H1 (cell line): ENCODE data around the gene ARL5C. TPM values are rescaled to one million over a fixed set of nuclear protein-coding genes. Genes with fewer than 3 reads are reported as not detected.

Experiments used
- CHD7 ChIP-seq: fragments of 300-600 bp; sonication (generic); IDR thresholded peaks from 2 replicates; pipeline ENCODE4 v1.7.1; 2012; ENCODE audit warnings: low read length, moderate library complexity, mild to moderate bottlenecking, inconsistent platforms; ENCODE audit not compliant: insufficient replicate concordance
- RXRA ChIP-seq: IDR thresholded peaks from 2 replicates; pipeline ENCODE4 v1.6.1; 2011; ENCODE audit warnings: low read depth, mild to moderate bottlenecking, low read length, moderate library complexity; ENCODE audit not compliant: insufficient read depth
- SIN3A ChIP-seq, 2 experiments: IDR thresholded peaks in 1 of 2; conservative IDR thresholded peaks in 1 of 2; 2 replicates each; pipeline ENCODE4 v1.6.1; 2011 to 2012; ENCODE audit warnings: low read length in 2 of 2, improper control_type of control experiment in 1 of 2, low read depth in 1 of 2, mild to moderate bottlenecking in 1 of 2
- TAF7 ChIP-seq: optimal IDR thresholded peaks from 2 replicates; pipeline ENCODE3; 2011; ENCODE audit warnings: low read depth, mild to moderate bottlenecking, inconsistent platforms, low read length, moderate library complexity, borderline replicate concordance
- YY1 ChIP-seq: IDR thresholded peaks from 2 replicates; pipeline ENCODE4 v1.6.1; 2011; ENCODE audit warnings: low read depth, mild to moderate bottlenecking, low read length
- polyA plus RNA-seq, 7 experiments: library from polyadenylated mRNA; depleted of rRNA in 3 of 7; stranded (reverse) in 5 of 7; unstranded in 2 of 7; fragments of >200 nt in 5 of 7; fragments of 200-250 nt in 2 of 7; gene quantifications; 1 replicate in 5 of 7; 2 replicates in 1 of 7; 4 replicates in 1 of 7; pipeline versions ENCODE4 v1.2.1 to v1.2.3, GENCODE V29; 2011 to 2013; ENCODE audit warnings: missing spikeins in 2 of 7, mixed read lengths in 2 of 7
- total RNA-seq: library from RNA; stranded (reverse); fragmentation: NEBNext Ultra II Directional; extraction: Animal tissue kit (Norgen Biotek cat#: 25700); gene quantifications from 2 replicates; pipeline ENCODE4 v1.2.1, GENCODE V29; 2021

Gene ARL5C
- total and polyA plus RNA-seq, 2 of the 8 experiments (the other 6 are each of a cell fraction or from before 2014, with no cell fraction given), result not detected

- TF ChIP-seq YY1 (no peak), CHD7 (no peak), SIN3A (conservative IDR thresholded peaks at IDR 0.05 in 1 of 2, IDR thresholded peaks at IDR 0.05 in 1 of 2; ENCODE audit: low read depth in 1 of 2, low read length in 2 of 2) (no peak), TAF7 (no peak), RXRA (no peak)
These were observed 47.1 kb downstream of the ARL5C start (continued) for GRCh38 chr17:39118674-39119419.
